ENCODE measurements around the gene SYCP2. TPM values are rescaled to one million over a fixed set of nuclear protein-coding genes. Genes with fewer than 3 reads are reported as not detected.

Gene SYCP2
- polyA plus RNA-seq, 1 of the 3 experiments (the other 2 are of a cell fraction) = 0.76 TPM

GRCh38 chr20:59818911-59819310 is 114.5 kb downstream of the SYCP2 start:
- H3K4me2 ChIP-seq = no peak overlapping the region
- no peaks in the 10 kb centered on the region for H3K27me3 ChIP-seq (ENCODE audit: insufficient read depth)
- H3K36me3 ChIP-seq (replicated peaks in 1 of 2; ENCODE audit: control insufficient read depth in 1 of 2, insufficient read depth in 2 of 2, low read length in 1 of 2) = no peaks in the 10 kb centered on the region
- H3K9ac ChIP-seq = no peak overlapping the region
- H2AFZ ChIP-seq (ENCODE audit: low read depth) = no peak overlapping the region
- POLR2A ChIA-PET = no interaction called here
- no peaks in the 10 kb centered on the region for H4K20me1 ChIP-seq (ENCODE audit: insufficient read depth)
- no peak overlapping the region for H3K27ac ChIP-seq (ENCODE audit: low read depth in 2 of 2, low read length in 1 of 2)
- CTCF ChIA-PET = interaction anchor here (0.6 to 2.6 kb wide), 4 partner anchors 11 to 308 kb away, joined by 3 to 8 read pairs (median 4); no protein-coding TSS in a partner anchor
- TF ChIP-seq SMC3 (IDR thresholded peaks at IDR 0.05; ENCODE audit: low read depth, low read length) (no peak), USF1 (IDR thresholded peaks at IDR 0.05; ENCODE audit: borderline replicate concordance, low read depth) (no peak), EZH2phosphoT487 (IDR thresholded peaks at IDR 0.05; ENCODE audit: borderline replicate concordance, low read depth) (no peak)
- no peaks in the 10 kb centered on the region for H3K9me3 ChIP-seq
- DNase-seq = peak; percentile 2
- H3K4me3 ChIP-seq (ENCODE audit: low read depth in 2 of 2, low read length in 1 of 2) = no peak overlapping the region
- 54% methylated on average over 10 of the region's 10 CpGs for WGBS (ENCODE audit: low lambda C conversion rate)
- no peaks in the 10 kb centered on the region for H3F3A ChIP-seq (replicated peaks; ENCODE audit: insufficient read depth)
- H3K9me2 ChIP-seq = no peaks in the 10 kb centered on the region
- H3K79me2 ChIP-seq (ENCODE audit: insufficient read depth) = no peaks in the 10 kb centered on the region
- H3K4me1 ChIP-seq (ENCODE audit: control insufficient read depth in 1 of 2, insufficient read depth in 2 of 2, low read depth in 1 of 2, low read length in 1 of 2) = no peaks in the 10 kb centered on the region; a peak in 1 of 4 replicates

GRCh38 chr20:59817846-59818615 is 115.4 kb downstream of the SYCP2 start:
- H3F3A ChIP-seq (replicated peaks; ENCODE audit: insufficient read depth) = no peaks in the 10 kb centered on the region
- TF ChIP-seq TCF12 (IDR thresholded peaks at IDR 0.05) = no peak
- no peak for TF ChIP-seq RCOR1 (IDR thresholded peaks at IDR 0.05; ENCODE audit: low read length)
- no peak for TF ChIP-seq YY1 (IDR thresholded peaks at IDR 0.05; ENCODE audit: low read depth)
- TF ChIP-seq MAX (IDR thresholded peaks at IDR 0.05; ENCODE audit: low read depth) = no peak
- no peak for TF ChIP-seq TAF1 (IDR thresholded peaks at IDR 0.05; ENCODE audit: borderline replicate concordance, low read depth, low read length)
- no peak for TF ChIP-seq RAD21 (IDR thresholded peaks at IDR 0.05; ENCODE audit: low read length)
- no peak for TF ChIP-seq REST (IDR thresholded peaks at IDR 0.05; ENCODE audit: low read depth, low read length)
- TF ChIP-seq FOXJ3 (CRISPR knock-in tag; IDR thresholded peaks at IDR 0.05) = no peak
- no peak for TF ChIP-seq EZH2phosphoT487 (IDR thresholded peaks at IDR 0.05; ENCODE audit: borderline replicate concordance, low read depth)
- TF ChIP-seq MEF2A (IDR thresholded peaks at IDR 0.05; ENCODE audit: borderline replicate concordance, low read depth) = no peak
- no peak for TF ChIP-seq FOSL2 (IDR thresholded peaks at IDR 0.05; ENCODE audit: borderline replicate concordance, low read depth)
- H2AFZ ChIP-seq (ENCODE audit: low read depth) = no peak overlapping the region
- 46% methylated on average over 14 of the region's 14 CpGs for WGBS (ENCODE audit: low lambda C conversion rate)
- H3K79me2 ChIP-seq (ENCODE audit: insufficient read depth) = no peaks in the 10 kb centered on the region
- H3K27ac ChIP-seq (ENCODE audit: low read depth in 2 of 2, low read length in 1 of 2) = no peak overlapping the region
- no peak overlapping the region for H3K4me3 ChIP-seq (ENCODE audit: low read depth in 2 of 2, low read length in 1 of 2)
- no peaks in the 10 kb centered on the region for H3K27me3 ChIP-seq (ENCODE audit: insufficient read depth)
- H4K20me1 ChIP-seq (ENCODE audit: insufficient read depth) = no peaks in the 10 kb centered on the region
- no peak overlapping the region for H3K9ac ChIP-seq
- no peak overlapping the region for H3K4me2 ChIP-seq
- no peaks in the 10 kb centered on the region for H3K9me2 ChIP-seq
- no peaks in the 10 kb centered on the region for H3K36me3 ChIP-seq (replicated peaks in 1 of 2; ENCODE audit: control insufficient read depth in 1 of 2, insufficient read depth in 2 of 2, low read length in 1 of 2)
- POLR2A ChIA-PET = no interaction called here
- H3K4me1 ChIP-seq (ENCODE audit: control insufficient read depth in 1 of 2, insufficient read depth in 2 of 2, low read depth in 1 of 2, low read length in 1 of 2) = no peaks in the 10 kb centered on the region; a peak in 1 of 4 replicates
- CTCF ChIA-PET = no interaction called here
- peak; percentile 3 for DNase-seq
- H3K9me3 ChIP-seq = no peaks in the 10 kb centered on the region
